GM10847 (cell line): ENCODE data around the gene ATCAY.

Experiments
- POLR2A ChIP-seq: IDR thresholded peaks from 2 replicates; pipeline ENCODE4 v1.6.1; 2011; ENCODE audit not compliant: insufficient read length; ENCODE audit errors: extremely low read depth

The ATCAY gene

DNA sequence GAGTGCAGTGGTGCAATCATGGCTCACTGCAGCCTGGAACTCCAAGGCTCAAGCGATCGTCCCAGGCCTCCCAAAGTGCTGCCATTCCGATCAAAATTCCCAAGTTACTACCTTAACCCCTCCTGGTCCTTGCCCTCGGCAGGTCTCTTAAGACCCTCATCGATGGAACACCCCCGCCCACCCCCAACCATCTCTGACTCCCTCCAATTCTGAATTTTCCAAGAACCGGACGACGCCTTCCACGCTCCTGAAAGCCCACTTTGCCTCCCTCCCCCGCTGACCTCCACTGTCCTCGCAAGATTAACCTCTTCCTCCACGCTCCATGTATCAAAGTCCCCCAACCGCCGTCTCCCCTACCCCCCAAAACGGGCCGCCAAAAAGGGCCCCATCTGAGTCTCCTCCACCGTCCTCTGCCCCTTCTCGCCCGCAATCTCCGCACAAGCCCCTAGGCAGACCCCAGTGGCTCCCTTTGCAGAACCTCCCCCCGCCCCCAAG lies 89.9 kb downstream of the ATCAY start:
- TF ChIP-seq POLR2A = no peak

- TF ChIP-seq POLR2A = peak; percentile 60
Observed at GRCh38 chr19:3970808-3971598, 90.5 kb downstream of the ATCAY start, which contains the start of gene DAPK3. Gene DAPK3, minus strand, starts transcription at chr19:3971099. Its CDS starts 1,364 bp downstream, at chr19:3969735.

GRCh38 chr19:3975144-3975543 lies 94.7 kb downstream of the ATCAY start:
- TF ChIP-seq POLR2A = no peak

DNA sequence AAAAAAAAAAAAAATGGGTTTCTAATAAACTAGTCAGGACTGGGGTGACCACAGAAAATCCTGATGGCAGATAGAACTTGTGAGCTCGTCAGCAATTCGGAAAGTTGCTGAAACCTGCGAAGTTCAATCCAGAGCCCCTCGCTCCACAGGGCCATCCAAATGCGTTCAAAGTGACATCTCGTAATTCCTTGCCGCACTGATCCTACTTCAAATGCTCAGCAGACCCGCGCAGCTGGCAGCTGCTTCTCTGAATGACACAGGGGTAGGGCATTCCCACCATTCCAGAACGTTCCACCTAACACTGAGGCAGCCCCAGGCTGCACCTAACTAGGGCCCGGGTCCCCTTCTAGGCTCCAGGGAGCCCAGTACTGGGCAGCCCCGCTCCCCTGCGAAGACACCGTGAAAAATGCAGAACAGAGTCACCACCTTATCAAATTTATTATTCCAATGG lies 95.2 kb downstream of the ATCAY start:
- no peak for TF ChIP-seq POLR2A

DNA sequence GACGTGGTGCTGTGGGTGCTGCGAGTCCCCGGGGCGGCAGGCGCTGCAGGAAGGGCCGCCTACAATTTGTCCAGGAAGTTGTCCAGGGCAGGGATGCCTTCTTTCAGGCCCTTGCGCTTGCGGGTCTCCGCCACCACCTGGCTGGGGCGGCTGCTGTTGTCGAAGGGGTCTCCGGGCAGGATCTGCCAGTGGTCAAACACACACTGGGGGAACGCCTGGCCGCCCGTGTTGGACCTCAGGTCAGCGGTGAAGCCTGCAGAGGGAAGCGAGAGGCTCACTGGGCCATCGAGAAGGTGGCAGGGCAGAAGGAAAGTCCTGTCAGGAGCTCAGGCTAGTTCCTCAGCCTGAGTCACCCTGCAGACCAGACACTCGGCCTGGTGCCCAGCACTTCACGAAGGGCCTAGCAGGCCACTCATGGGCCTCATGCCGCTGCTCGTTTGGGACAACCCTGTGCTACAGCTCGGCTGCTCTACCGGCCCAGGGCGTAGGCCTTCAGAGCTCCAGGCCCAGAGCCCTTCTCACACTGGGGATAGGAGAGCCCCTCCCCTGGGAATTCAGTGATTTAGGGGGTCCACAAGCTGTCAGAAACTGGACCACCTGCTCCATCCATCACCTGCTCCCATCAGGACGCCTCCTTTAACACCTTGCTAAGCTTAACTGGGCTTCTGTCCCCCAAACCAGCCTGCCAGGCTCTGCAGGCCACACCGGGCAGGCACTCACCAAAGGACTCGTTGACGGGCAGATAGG lies 96.2 kb downstream of the ATCAY start:
- no peak for TF ChIP-seq POLR2A
